AG20443 (cell line): Measurements from ENCODE around the gene MTIF2.
"Not testable (repeated sequence)": the region's sequence is repeated elsewhere in the genome, so short reads cannot be mapped to it uniquely, and the experiment has no call there.

Experiments
- DNase-seq: peaks from one replicate; pipeline ENCODE4 v3.0.0; 2012; ENCODE audit warnings: low spot score, mixed read lengths

Gene MTIF2

GRCh38 chr2:55268907-55269644 is at the start of gene MTIF2:
Gene MTIF2 (minus strand): TSS chr2:55269231. CDS start chr2:55263858, 5,373 bp downstream.
- peak; percentile 96 for DNase-seq

GRCh38 chr2:55314985-55315384 is 46.0 kb upstream of the MTIF2 start:
- DNase-seq: no peak

GRCh38 chr2:55311444-55311870 is 42.4 kb upstream of the MTIF2 start:
- peak; percentile 64 for DNase-seq

GRCh38 chr2:55309446-55309845 is 40.4 kb upstream of the MTIF2 start:
- peak; percentile 31 for DNase-seq

- DNase-seq: no peak
Measured at GRCh38 chr2:55302241-55302640, 33.2 kb upstream of the MTIF2 start.

- DNase-seq: no peak
Measured at GRCh38 chr2:55301277-55301676, 32.2 kb upstream of the MTIF2 start.

- DNase-seq: no peak
Measured at GRCh38 chr2:55296393-55296792, 27.4 kb upstream of the MTIF2 start.

- DNase-seq: no peak
Measured at GRCh38 chr2:55283083-55283482, 14.1 kb upstream of the MTIF2 start.

- DNase-seq: peak; percentile 96
Measured at GRCh38 chr2:55282110-55282917, 13.3 kb upstream of the MTIF2 start.

- not testable (repeated sequence) for DNase-seq
Measured at GRCh38 chr2:55280851-55281546, 12.0 kb upstream of the MTIF2 start.

- not testable (repeated sequence) for DNase-seq
Measured at GRCh38 chr2:55279859-55280424, 10.9 kb upstream of the MTIF2 start.

- DNase-seq: not testable (repeated sequence)
Measured at GRCh38 chr2:55279214-55279835, 10.3 kb upstream of the MTIF2 start.

- no peak for DNase-seq
Measured at GRCh38 chr2:55277310-55277709, 8.3 kb upstream of the MTIF2 start.

GRCh38 chr2:55274346-55274745 is 5.3 kb upstream of the MTIF2 start:
- not testable (repeated sequence) for DNase-seq

- peak; percentile 15 for DNase-seq
Measured at GRCh38 chr2:55269645-55269990, 587 bp upstream of the MTIF2 start.

- DNase-seq: no peak
Measured at GRCh38 chr2:55268288-55268906, 634 bp downstream of the MTIF2 start.

- not testable (repeated sequence) for DNase-seq
Measured at GRCh38 chr2:55259586-55259985, 9.4 kb downstream of the MTIF2 start.

- no peak for DNase-seq
Measured at GRCh38 chr2:55252832-55253231, 16.2 kb downstream of the MTIF2 start.

GRCh38 chr2:55247025-55247424 is 22.0 kb downstream of the MTIF2 start:
- no peak for DNase-seq

- DNase-seq: no peak
Measured at GRCh38 chr2:55245411-55245810, 23.6 kb downstream of the MTIF2 start.

GRCh38 chr2:55242617-55243016 is 26.4 kb downstream of the MTIF2 start:
- DNase-seq: no peak
